A673 (cell line): Measurements from ENCODE around the gene MYORG. TPM values are rescaled to one million over a fixed set of nuclear protein-coding genes. Genes with fewer than 3 reads are reported as not detected.
"Not testable (repeated sequence)": the region's sequence is repeated elsewhere in the genome, so short reads cannot be mapped to it uniquely, and the experiment has no call there.

ENCODE experiments used
- BruUV-seq: library from RNA; stranded (reverse); fragments of 400-500 nt; replicated peaks from 2 replicates; lab custom pipeline; 2021; lab: Mats Ljungman, UMichigan
- CTCF ChIA-PET: fragments of 300-600 bp; sonication (Branson Sonifier 250); formaldehyde crosslinking; loops from one replicate; lab custom pipeline; 2022; ENCODE audit warnings: antibody characterized with exemption; lab: Charles Lee
- POLR2A ChIA-PET: fragments of 300-600 bp; sonication (Branson Sonifier 250); formaldehyde crosslinking; loops from one replicate; lab custom pipeline; 2022; ENCODE audit warnings: antibody characterized with exemption; ENCODE audit not compliant: low non-redundant PET; lab: Charles Lee
- DNase-seq: peaks from one replicate; pipeline ENCODE4 v3.0.0-alpha.2; 2015; ENCODE audit warnings: low spot score
- H3K27ac ChIP-seq: fragments of 200-600 bp; sonication (generic); 2 replicates; pipeline ENCODE4 v1.5.1; 2016; ENCODE audit warnings: mixed run types, low read depth, mild to moderate bottlenecking, mixed read lengths, antibody characterized with exemption, low read length; ENCODE audit not compliant: poor library complexity, severe bottlenecking
- H3K27me3 ChIP-seq: fragments of 200-600 bp; sonication (generic); replicated peaks from 2 replicates; pipeline ENCODE4 v1.6.1; 2017; ENCODE audit warnings: mixed run types, low read depth, mild to moderate bottlenecking, mixed read lengths, antibody characterized with exemption, low read length; ENCODE audit not compliant: insufficient read depth, poor library complexity
- H3K36me3 ChIP-seq: fragments of 200-600 bp; sonication (generic); 2 replicates; pipeline ENCODE4 v1.6.1; 2016; ENCODE audit warnings: mixed run types, mild to moderate bottlenecking, mixed read lengths, antibody characterized with exemption, low read length; ENCODE audit not compliant: insufficient read depth, poor library complexity, severe bottlenecking
- H3K4me1 ChIP-seq: fragments of 200-600 bp; sonication (generic); 2 replicates; pipeline ENCODE4 v1.6.1; 2017; ENCODE audit warnings: mixed run types, mild to moderate bottlenecking, mixed read lengths, antibody characterized with exemption, low read length; ENCODE audit not compliant: insufficient read depth, poor library complexity, severe bottlenecking
- H3K4me3 ChIP-seq: fragments of 200-600 bp; sonication (generic); 2 replicates; pipeline ENCODE4 v1.5.1; 2016; ENCODE audit warnings: low read depth, mixed run types, mild to moderate bottlenecking, mixed read lengths, low read length; ENCODE audit not compliant: poor library complexity, severe bottlenecking
- H3K9me3 ChIP-seq: fragments of 200-600 bp; sonication (generic); 2 replicates; pipeline ENCODE4 v1.6.1; 2016; ENCODE audit warnings: mixed run types, low read depth, mild to moderate bottlenecking, mixed read lengths, antibody characterized with exemption, low read length; ENCODE audit not compliant: poor library complexity, severe bottlenecking
- EZH2 ChIP-seq: fragments of 200-600 bp; sonication (generic); IDR thresholded peaks from 2 replicates; pipeline ENCODE4 v1.6.1; 2017; ENCODE audit warnings: borderline replicate concordance, low read depth, mild to moderate bottlenecking, mixed read lengths, antibody characterized with exemption, low read length; ENCODE audit not compliant: poor library complexity, severe bottlenecking
- intact Hi-C: fragments of 100-400 bp; cut with micrococcal nuclease; formaldehyde crosslinking; loops from one replicate; pipeline ENCODE4 v1.10.0; 2022; ENCODE audit not compliant: unreplicated experiment
- total RNA-seq: library from RNA; stranded (reverse); gene quantifications from 2 replicates; pipeline ENCODE4 v1.2.3, GENCODE V29; 2021
- TF ChIP-seq, protein P1 (sequence below): fragments of 300-800, 200-600 bp; sonication (generic); conservative IDR thresholded peaks from 2 replicates; pipeline ENCODE4 v1.5.1; 2017; ENCODE audit warnings: low read depth, mild to moderate bottlenecking, antibody characterized with exemption, low read length, moderate library complexity, mixed read lengths

Gene MYORG
- total RNA-seq, 1 experiment from 2014 or later, result 7.8 TPM

DNA sequence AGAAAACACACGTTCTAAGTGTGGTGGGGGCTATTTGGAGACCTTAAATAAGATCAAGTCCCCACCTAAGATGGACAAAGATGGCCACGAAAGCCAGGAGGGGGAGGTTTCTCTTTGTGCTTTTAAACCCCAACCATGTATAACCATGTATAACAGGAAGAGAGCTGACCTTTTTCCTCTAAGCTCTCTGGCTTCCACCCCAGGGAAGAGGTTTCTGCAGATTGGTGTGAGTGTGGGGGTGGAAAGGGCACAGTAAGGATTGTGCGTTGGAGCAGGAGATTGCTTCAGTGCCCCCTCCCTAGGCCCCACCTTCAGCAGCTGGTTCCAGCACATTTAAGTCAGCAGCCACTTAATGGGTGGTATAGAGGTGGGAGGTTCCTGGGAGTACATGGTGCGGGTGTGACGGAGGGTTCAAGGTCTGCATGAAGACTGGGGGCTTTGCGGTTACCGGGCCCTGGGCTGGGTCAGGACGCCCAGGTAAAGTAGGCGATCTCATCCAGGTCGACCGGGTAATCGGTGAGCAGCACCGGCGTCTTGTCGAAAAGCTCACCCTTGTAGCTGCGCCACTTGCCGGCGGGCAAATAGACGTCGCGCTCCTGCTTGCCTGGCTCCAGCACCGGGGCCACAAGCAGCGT is 6.2 kb downstream of the MYORG start:
- intact Hi-C loops, result no loop called here
- CTCF ChIA-PET, result interaction anchor here (1.4 kb wide), 1 partner anchor 34 kb away, joined by 3 read pairs; no protein-coding TSS in a partner anchor
- H3K9me3 ChIP-seq, result no peaks in the 10 kb centered on the region

DNA sequence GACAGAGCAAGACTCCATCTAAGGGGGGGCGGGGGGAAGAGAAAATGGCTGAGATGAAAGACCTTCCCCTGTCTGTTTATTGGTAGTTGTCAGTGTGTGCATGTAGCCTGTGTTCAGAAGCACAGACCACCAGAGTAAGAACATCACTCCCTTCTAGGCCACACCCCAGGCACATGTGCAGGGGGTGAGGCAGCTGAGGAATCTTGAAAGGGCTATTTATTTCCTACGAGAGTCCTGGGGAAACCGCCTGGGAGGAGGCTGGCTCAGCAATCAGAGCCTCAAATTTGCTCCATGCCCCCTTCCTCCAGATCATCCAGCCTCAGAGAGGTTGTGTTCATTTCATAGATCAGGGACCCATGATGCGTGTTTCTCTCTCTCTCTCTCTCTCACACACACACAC is 7.1 kb downstream of the MYORG start:
- POLR2A ChIA-PET, result no interaction called here
- no peaks in the 10 kb centered on the region for H3K27me3 ChIP-seq
- no peak overlapping the region for H3K27ac ChIP-seq
- peaks cover 9% of the 10 kb centered on the region for H3K4me1 ChIP-seq
- TF ChIP-seq, protein P1, sequence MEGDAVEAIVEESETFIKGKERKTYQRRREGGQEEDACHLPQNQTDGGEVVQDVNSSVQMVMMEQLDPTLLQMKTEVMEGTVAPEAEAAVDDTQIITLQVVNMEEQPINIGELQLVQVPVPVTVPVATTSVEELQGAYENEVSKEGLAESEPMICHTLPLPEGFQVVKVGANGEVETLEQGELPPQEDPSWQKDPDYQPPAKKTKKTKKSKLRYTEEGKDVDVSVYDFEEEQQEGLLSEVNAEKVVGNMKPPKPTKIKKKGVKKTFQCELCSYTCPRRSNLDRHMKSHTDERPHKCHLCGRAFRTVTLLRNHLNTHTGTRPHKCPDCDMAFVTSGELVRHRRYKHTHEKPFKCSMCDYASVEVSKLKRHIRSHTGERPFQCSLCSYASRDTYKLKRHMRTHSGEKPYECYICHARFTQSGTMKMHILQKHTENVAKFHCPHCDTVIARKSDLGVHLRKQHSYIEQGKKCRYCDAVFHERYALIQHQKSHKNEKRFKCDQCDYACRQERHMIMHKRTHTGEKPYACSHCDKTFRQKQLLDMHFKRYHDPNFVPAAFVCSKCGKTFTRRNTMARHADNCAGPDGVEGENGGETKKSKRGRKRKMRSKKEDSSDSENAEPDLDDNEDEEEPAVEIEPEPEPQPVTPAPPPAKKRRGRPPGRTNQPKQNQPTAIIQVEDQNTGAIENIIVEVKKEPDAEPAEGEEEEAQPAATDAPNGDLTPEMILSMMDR, result no peak
- no peak for TF ChIP-seq EZH2
- DNase-seq, result no peak
- no peaks in the 10 kb centered on the region for H3K36me3 ChIP-seq
- intact Hi-C loops, result no loop called here
- CTCF ChIA-PET, result no interaction called here
- BruUV-seq, result no TSS peak
- no peaks in the 10 kb centered on the region for H3K9me3 ChIP-seq
- H3K4me3 ChIP-seq, result no peak overlapping the region

More for the DNA sequence above, 6.2 kb downstream of the MYORG start:
- no peak for TF ChIP-seq EZH2
- TF ChIP-seq, protein P1, result no peak
- no TSS peak for BruUV-seq
- peaks cover 8% of the 10 kb centered on the region for H3K4me1 ChIP-seq
- POLR2A ChIA-PET, result no interaction called here
- DNase-seq, result no peak
- H3K4me3 ChIP-seq, result no peak overlapping the region
- H3K27ac ChIP-seq, result no peak overlapping the region
- no peaks in the 10 kb centered on the region for H3K36me3 ChIP-seq
- H3K27me3 ChIP-seq, result no peaks in the 10 kb centered on the region

DNA sequence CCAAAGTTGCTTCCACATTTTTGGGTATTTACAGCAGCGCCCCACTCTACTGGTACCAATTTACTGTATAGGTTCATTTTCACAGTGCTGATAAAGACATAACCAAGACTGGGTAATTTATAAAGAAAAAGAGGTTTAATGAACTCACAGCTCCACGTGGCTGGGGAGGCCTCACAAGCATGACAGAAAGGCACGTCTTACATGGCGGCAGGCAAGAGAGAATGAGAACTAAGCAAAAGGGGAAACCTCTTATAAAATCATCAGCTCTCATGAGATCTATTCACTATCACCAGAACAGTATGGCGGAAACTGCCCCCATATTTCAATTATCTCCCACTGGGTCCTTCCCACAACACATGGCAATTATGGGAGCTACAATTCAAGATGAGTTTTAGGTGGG is 7.9 kb downstream of the MYORG start:
- H3K27me3 ChIP-seq, intact Hi-C loops, H3K9me3 ChIP-seq, POLR2A ChIA-PET, H3K36me3 ChIP-seq, DNase-seq, CTCF ChIA-PET, H3K27ac ChIP-seq, H3K4me3 ChIP-seq, BruUV-seq: not testable (repeated sequence)
- peaks cover 17% of the 10 kb centered on the region for H3K4me1 ChIP-seq

DNA sequence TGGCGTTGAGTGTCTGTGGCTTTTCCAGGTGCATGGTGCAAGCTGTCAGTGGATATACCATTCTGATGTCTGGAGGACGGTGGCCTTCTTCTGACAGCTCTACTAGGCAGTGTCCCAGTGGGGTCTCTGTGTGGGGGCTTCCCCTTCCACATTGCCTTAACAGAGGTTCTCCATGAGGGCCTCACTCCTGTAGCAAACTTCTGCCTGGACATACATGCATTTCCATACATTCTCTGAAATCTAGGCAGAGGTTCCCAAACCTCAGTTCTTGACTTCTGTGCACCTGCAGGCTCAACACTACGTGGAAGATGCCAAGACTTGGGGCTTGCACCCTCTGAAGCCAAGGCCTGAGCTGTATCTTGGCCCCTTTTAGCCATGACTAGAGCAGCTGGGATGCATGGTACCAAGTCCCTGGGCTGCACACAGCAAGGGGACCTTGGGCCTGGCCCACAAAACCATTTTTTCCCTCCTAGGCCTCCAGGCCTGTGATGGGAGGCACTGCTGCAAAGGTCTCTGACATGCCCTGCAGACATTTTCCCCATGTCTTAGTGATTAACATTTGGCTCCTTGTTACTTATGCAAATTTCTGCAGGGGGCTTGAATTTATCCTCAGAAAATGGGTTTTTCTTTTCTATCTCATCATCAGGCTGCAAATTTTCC is 8.8 kb downstream of the MYORG start:
- DNase-seq, result not testable (repeated sequence)

More for the DNA sequence above, 8.8 kb downstream of the MYORG start:
- H3K27ac ChIP-seq, POLR2A ChIA-PET, H3K36me3 ChIP-seq, H3K4me3 ChIP-seq, H3K9me3 ChIP-seq, H3K27me3 ChIP-seq, intact Hi-C loops, BruUV-seq, CTCF ChIA-PET: not testable (repeated sequence)
- peaks cover 26% of the 10 kb centered on the region for H3K4me1 ChIP-seq
